HepG2 (cell line): ENCODE data around the gene FABP1. TPM values are rescaled to one million over a fixed set of nuclear protein-coding genes. Genes with fewer than 3 reads are reported as not detected.

ENCODE experiments used
- ATAC-seq: fragments of 200-7000 bp; cut with Tn5 transposase; 3 replicates; pipeline ENCODE4 v1.9.1; 2020; ENCODE audit warnings: mild to moderate bottlenecking, moderate library complexity
- BruUV-seq: library from RNA; stranded (reverse); fragments of 400-500 nt; replicated peaks from 2 replicates; lab custom pipeline; 2021; lab: Mats Ljungman, UMichigan
- CTCF ChIA-PET: fragments of 300-600 bp; formaldehyde crosslinking; extraction: SDS; loops from one replicate; lab custom pipeline; 2021; ENCODE audit warnings: low total read pairs, inconsistent platforms, low intra/inter-chr PET ratio; lab: Yijun Ruan, JAX
- POLR2A ChIA-PET: fragments of 350-600 bp; sonication (Branson Sonifier 250); formaldehyde crosslinking; loops from one replicate; lab custom pipeline; 2020; ENCODE audit warnings: antibody characterized with exemption, inconsistent platforms; lab: Yijun Ruan, JAX
- DNase-seq: peaks from one replicate; pipeline ENCODE4 v3.0.0-alpha.2; 2015; ENCODE audit warnings: low spot score
- FAIRE-seq: peaks from 3 replicates; lab custom pipeline; 2011; peaks lifted over from hg19 to GRCh38; lab: Jason Lieb, UNC
- H2AFZ ChIP-seq: one replicate; pipeline ENCODE4 v1.6.1; 2011; ENCODE audit warnings: low read length, inconsistent platforms
- H3K27ac ChIP-seq: fragments of 300-600 bp; 3 replicates; pipeline ENCODE4 v1.8.0; 2011; ENCODE audit warnings: mixed run types, mild to moderate bottlenecking, mixed read lengths, low read length, inconsistent platforms; ENCODE audit not compliant: insufficient read depth; ENCODE audit errors: extremely low read length
- H3K27me3 ChIP-seq, 2 experiments: fragments of 200-600 bp in 1 of 2; 2 replicates in 1 of 2; 3 replicates in 1 of 2; pipeline versions ENCODE4 v1.6.0 to v1.8.0; 2011; ENCODE audit warnings: low read length in 2 of 2, mild to moderate bottlenecking in 2 of 2, moderate library complexity in 2 of 2, inconsistent platforms in 1 of 2; ENCODE audit not compliant: insufficient read depth in 2 of 2, control insufficient read depth in 1 of 2
- H3K36me3 ChIP-seq, 2 experiments: fragments of 200-600 bp in 1 of 2; replicated peaks in 1 of 2; 2 replicates in 1 of 2; 3 replicates in 1 of 2; pipeline versions ENCODE4 v1.5.1 to v1.8.0; 2011; ENCODE audit warnings: low read length in 2 of 2, inconsistent platforms in 1 of 2; ENCODE audit not compliant: insufficient read depth in 2 of 2, control insufficient read depth in 1 of 2
- H3K4me1 ChIP-seq: 2 replicates; pipeline ENCODE4 v1.5.1; 2012; ENCODE audit warnings: low read length, inconsistent platforms; ENCODE audit not compliant: insufficient read depth
- H3K4me2 ChIP-seq: 2 replicates; pipeline ENCODE4 v1.6.0; 2011; ENCODE audit warnings: low read depth, low read length, inconsistent platforms
- H3K4me3 ChIP-seq, 3 experiments: fragments of 200-600 bp in 1 of 3; sonication (generic), shearing (Covaris generic) in 1 of 3; replicated peaks in 1 of 3; 2 replicates each; pipeline ENCODE4 v1.5.1; 2011 to 2016; ENCODE audit warnings: low read length in 3 of 3, inconsistent platforms in 2 of 3, low read depth in 2 of 3, mild to moderate bottlenecking in 2 of 3, control low read depth in 1 of 3, mixed read lengths in 1 of 3; ENCODE audit not compliant: insufficient read depth in 1 of 3
- H3K79me2 ChIP-seq: one replicate; pipeline ENCODE4 v1.6.1; 2011; ENCODE audit warnings: low read length, inconsistent platforms; ENCODE audit not compliant: insufficient read depth
- H3K9ac ChIP-seq: 2 replicates; pipeline ENCODE4 v1.6.0; 2011; ENCODE audit warnings: mild to moderate bottlenecking, low read depth, low read length, inconsistent platforms; ENCODE audit not compliant: insufficient read depth
- H3K9me3 ChIP-seq: 2 replicates; pipeline ENCODE4 v1.5.1; 2012; ENCODE audit warnings: mild to moderate bottlenecking, low read length
- H4K20me1 ChIP-seq: 2 replicates; pipeline ENCODE4 v1.6.0; 2011; ENCODE audit warnings: inconsistent platforms, mild to moderate bottlenecking, low read length, moderate library complexity; ENCODE audit not compliant: insufficient read depth
- CCAR2 ChIP-seq: fragments of 200-400 bp; formaldehyde crosslinking; optimal IDR thresholded peaks from 2 replicates; pipeline ENCODE3; 2018; ENCODE audit warnings: low read depth, mild to moderate bottlenecking, low read length, moderate library complexity
- CHD4 ChIP-seq: fragments of 200-600 bp; sonication (generic); IDR thresholded peaks from 2 replicates; pipeline ENCODE4 v1.7.0; 2017; ENCODE audit warnings: mild to moderate bottlenecking, low read length, borderline replicate concordance
- DBP ChIP-seq: sonication (generic); formaldehyde crosslinking; IDR thresholded peaks from 2 replicates; pipeline ENCODE4 v1.4.0; 2020; ENCODE audit warnings: missing genetic modification reagents; ENCODE audit errors: not compliant biosample characterization
- HNRNPL ChIP-seq: fragments of 200-400 bp; formaldehyde crosslinking; IDR thresholded peaks from 2 replicates; pipeline ENCODE4 v1.6.1; 2017; ENCODE audit warnings: mild to moderate bottlenecking, low read depth, low read length
- HNRNPLL ChIP-seq: fragments of 200-400 bp; formaldehyde crosslinking; IDR thresholded peaks from 2 replicates; pipeline ENCODE4 v1.6.1; 2017; ENCODE audit warnings: mild to moderate bottlenecking, low read depth, low read length; ENCODE audit not compliant: poor library complexity, severe bottlenecking
- KDM1A ChIP-seq: IDR thresholded peaks from 2 replicates; pipeline ENCODE4 v1.6.1; 2016; ENCODE audit warnings: missing compliant biosample characterization
- SYNCRIP ChIP-seq: fragments of 200-400 bp; formaldehyde crosslinking; IDR thresholded peaks from 2 replicates; pipeline ENCODE4 v1.6.1; 2018; ENCODE audit warnings: mild to moderate bottlenecking, low read depth, low read length; ENCODE audit not compliant: insufficient read depth
- TEAD3 ChIP-seq: optimal IDR thresholded peaks from 2 replicates; pipeline ENCODE3; 2016; ENCODE audit warnings: borderline replicate concordance
- ZBTB3 ChIP-seq: sonication (generic); formaldehyde crosslinking; IDR thresholded peaks from 2 replicates; pipeline ENCODE4 v1.4.0; 2020; ENCODE audit warnings: low read depth, mild to moderate bottlenecking, moderate library complexity, missing genetic modification reagents, borderline replicate concordance
- ZFP36L2 ChIP-seq: sonication (generic); formaldehyde crosslinking; IDR thresholded peaks from 2 replicates; pipeline ENCODE4 v1.4.0; 2020; ENCODE audit warnings: missing genetic modification reagents
- ZNF101 ChIP-seq: sonication (generic); formaldehyde crosslinking; IDR thresholded peaks from 2 replicates; pipeline ENCODE4 v1.4.0; 2020; ENCODE audit warnings: mild to moderate bottlenecking, low read depth, missing genetic modification reagents, borderline replicate concordance
- ZNF12 ChIP-seq: sonication (generic); formaldehyde crosslinking; IDR thresholded peaks from 2 replicates; pipeline ENCODE4 v1.5.0; 2020; ENCODE audit warnings: missing genetic modification reagents
- ZNF607 ChIP-seq: sonication (generic); formaldehyde crosslinking; IDR thresholded peaks from 2 replicates; pipeline ENCODE4 v1.5.1; 2020; ENCODE audit warnings: missing genetic modification reagents, mild to moderate bottlenecking, borderline replicate concordance
- ZZZ3 ChIP-seq: sonication (generic); formaldehyde crosslinking; IDR thresholded peaks from 2 replicates; pipeline ENCODE4 v1.4.0; 2020; ENCODE audit warnings: missing genetic modification reagents, mild to moderate bottlenecking, borderline replicate concordance
- WGBS: methylation state at CpG from one replicate; pipeline ENCODE4 v1.1.6; 2017; ENCODE audit warnings: low lambda C conversion rate; 5-methylcytosine and 5-hydroxymethylcytosine counted together
- in situ Hi-C: cut with HindIII; loops from 2 replicates; pipeline ENCODE4 v1.10.0; 2017; ENCODE audit warnings: low pct_unique_long_range_greater_than_20kb; ENCODE audit not compliant: extremely low pct_ligation_motif_present
- intact Hi-C: fragments of 100-400 bp; cut with micrococcal nuclease; formaldehyde crosslinking; loops from one replicate; pipeline ENCODE4 v1.10.0; 2022; ENCODE audit not compliant: unreplicated experiment
- polyA plus RNA-seq, 8 experiments: library from polyadenylated mRNA; depleted of rRNA in 3 of 8; stranded (reverse) in 7 of 8; unstranded in 1 of 8; fragments of >200 nt; fragmentation: Illumina TruSeq in 4 of 8; extraction: Trizol in 4 of 8; gene quantifications; 2 replicates each; pipeline versions ENCODE4 v1.2.1 to v1.2.3, GENCODE V29; 2011 to 2016; ENCODE audit warnings: low read depth in 4 of 8, missing spikeins in 1 of 8, mixed read lengths in 1 of 8; ENCODE audit not compliant: insufficient read depth in 1 of 8
- total RNA-seq, 5 experiments: library from RNA; depleted of rRNA; stranded (reverse); fragments of >200 nt; fragmentation: Illumina TruSeq; extraction: Trizol; gene quantifications; 2 replicates each; pipeline ENCODE4 v1.2.3, GENCODE V29; 2016; ENCODE audit warnings: low read depth in 1 of 5

FABP1 gene
- total and polyA plus RNA-seq, 2 of the 13 experiments (the other 11 are each of a cell fraction or from before 2014, with no cell fraction given) = 644 to 1,608 TPM

GRCh38 chr2:88085602-88086001, 42.3 kb downstream of the FABP1 start:
- Histone ChIP-seq H3K27me3 (peaks cover 0 to 12% of the 10 kb centered on the region in 2 experiments; a peak in 2 of 5 replicates), H3K4me3 (no peak overlapping the region), H4K20me1 (no peaks in the 10 kb centered on the region), H3K4me2 (no peak overlapping the region), H3K4me1 (peaks cover 18% of the 10 kb centered on the region), H3K79me2 (no peaks in the 10 kb centered on the region), H2AFZ (no peak overlapping the region), H3K27ac (no peak overlapping the region), H3K9me3 (no peaks in the 10 kb centered on the region), H3K36me3 (no peaks in the 10 kb centered on the region), H3K9ac (no peak overlapping the region)
- DNase-seq = no peak
- WGBS = 18% methylated on average over 5 of the region's 5 CpGs
- in situ Hi-C loops = no loop called here
- BruUV-seq = no TSS peak
- FAIRE-seq = no peak
- intact Hi-C loops = no loop called here
- POLR2A ChIA-PET = no interaction called here
- CTCF ChIA-PET = no interaction called here
- no peak for ATAC-seq
- TF ChIP-seq HNRNPLL (no peak), ZNF607 (no peak), ZFP36L2 (no peak), ZNF12 (CRISPR knock-in tag) (no peak), ZBTB3 (no peak), ZZZ3 (CRISPR knock-in tag) (no peak), TEAD3 (no peak), CHD4 (no peak), HNRNPL (no peak), ZNF101 (no peak), DBP (CRISPR knock-in tag) (no peak), KDM1A (CRISPR knock-in tag) (no peak), CCAR2 (no peak), SYNCRIP (no peak)
